OCI-LY7 (cell line): ENCODE results near the gene DOCK9.

ENCODE experiments used
- CTCF ChIP-seq: fragments of 200-600 bp; sonication (generic); conservative IDR thresholded peaks from 2 replicates; pipeline ENCODE4 v1.5.1; 2014; ENCODE audit warnings: mild to moderate bottlenecking, antibody characterized with exemption, low read length, moderate library complexity, mixed read lengths
- EZH2phosphoT487 ChIP-seq: fragments of 200-600 bp; sonication (generic); IDR thresholded peaks from 2 replicates; pipeline ENCODE4 v1.6.1; 2018; ENCODE audit warnings: low read depth, borderline replicate concordance, mild to moderate bottlenecking, mixed run types, antibody characterized with exemption, low read length, moderate library complexity, mixed read lengths

DNA sequence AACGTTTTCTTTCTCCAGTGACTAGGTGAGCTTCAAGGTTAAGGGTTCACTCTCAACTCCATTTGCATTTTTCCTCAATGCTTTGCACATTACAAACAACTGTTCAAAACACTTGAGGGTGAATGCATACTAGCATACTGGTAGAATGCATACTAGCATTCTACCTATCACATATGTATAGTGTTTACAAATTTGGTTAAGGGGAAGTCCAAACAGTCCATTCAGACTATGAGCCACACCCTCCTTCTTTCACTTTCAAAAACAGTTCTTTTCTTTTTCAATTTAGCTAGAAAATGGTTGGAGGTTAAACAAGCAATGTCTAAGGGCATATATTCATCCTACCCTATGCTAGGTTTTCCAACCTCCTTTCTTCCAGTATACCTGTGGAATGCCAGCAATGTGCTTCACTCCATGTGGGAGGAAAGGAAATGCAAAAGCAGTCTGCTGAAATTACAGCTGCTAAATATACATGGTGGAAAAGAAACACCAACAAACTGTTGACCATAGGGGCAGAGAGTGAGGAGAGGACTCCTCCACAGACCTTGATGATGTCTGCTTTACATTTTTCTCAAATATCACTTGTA is 102.6 kb downstream of the DOCK9 start:
- no peak for TF ChIP-seq CTCF
- no peak for TF ChIP-seq EZH2phosphoT487
